ENCODE measurements around the gene IQGAP2.
"Not testable (repeated sequence)": the region's sequence is repeated elsewhere in the genome, so short reads cannot be mapped to it uniquely, and the experiment has no call there.

The IQGAP2 gene

DNA sequence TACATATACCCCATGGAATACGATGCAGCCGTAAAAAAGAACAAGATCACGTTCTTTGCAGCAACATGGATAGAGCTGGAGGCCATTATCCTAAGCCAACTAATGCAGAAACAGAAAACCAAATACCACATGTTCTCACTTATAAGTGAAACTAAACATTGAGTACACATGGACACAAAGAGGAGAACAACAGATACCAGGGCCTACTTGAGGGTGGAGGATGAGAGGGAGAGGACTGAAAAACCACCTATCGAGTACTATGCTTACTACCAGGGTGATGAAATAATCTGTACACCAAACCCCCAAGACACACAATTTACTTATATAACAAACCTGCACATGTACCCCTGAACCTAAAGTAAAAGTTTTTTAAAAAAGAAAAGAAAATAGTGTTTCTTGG, 338.4 kb downstream of the IQGAP2 start:
- H3K4ac ChIP-seq (ENCODE audit: low read length): not testable (repeated sequence)

DNA sequence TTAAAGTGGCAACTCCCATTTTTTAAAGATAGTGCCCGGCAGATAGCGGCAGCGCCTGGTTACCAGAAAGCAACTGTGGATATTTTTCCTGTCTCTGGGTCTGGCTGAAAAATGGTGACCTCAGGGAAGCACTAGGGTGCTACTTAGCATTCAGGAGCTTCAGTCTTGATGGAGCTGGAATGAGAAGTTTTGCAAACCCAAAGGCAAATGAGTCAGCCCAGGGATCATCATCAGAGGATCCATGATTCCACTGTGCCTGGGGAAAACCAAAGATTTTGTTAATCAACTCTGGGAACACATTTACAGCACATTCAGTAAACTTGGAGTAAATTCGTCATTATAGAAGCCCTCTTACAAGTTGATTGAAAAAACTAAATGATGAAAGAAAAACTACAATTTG, 339.5 kb downstream of the IQGAP2 start:
- no CpG with 5 or more reads among the region's 4 CpGs for WGBS, 2 donors (ENCODE audit: extremely low coverage in 2 of 2, insufficient read length in 2 of 2, insufficient replicate concordance in 1 of 2)
- Histone ChIP-seq H3K4ac (ENCODE audit: low read length) (no peak overlapping the region), H3K27ac (replicated peaks; ENCODE audit: low read length) (no peak overlapping the region)

More for the DNA sequence above, 338.4 kb downstream of the IQGAP2 start:
- not testable (repeated sequence) for H4K8ac ChIP-seq (ENCODE audit: low read depth, low read length); H3K4me2 ChIP-seq (ENCODE audit: insufficient read depth, low read length, poor library complexity, severe bottlenecking); H4K91ac ChIP-seq (ENCODE audit: low read depth, low read length, poor library complexity); H2AFZ ChIP-seq (ENCODE audit: low read length); H2BK120ac ChIP-seq (ENCODE audit: low read depth, low read length); H3K18ac ChIP-seq (ENCODE audit: low read length); H2BK15ac ChIP-seq (ENCODE audit: low read length); H3K9me3 ChIP-seq (replicated peaks in 1 of 2; ENCODE audit: control insufficient read depth in 2 of 2, insufficient read depth in 1 of 2, low read depth in 1 of 2, low read length in 2 of 2); H2BK5ac ChIP-seq (ENCODE audit: low read length); H3K79me1 ChIP-seq (ENCODE audit: low read depth, low read length); H3K14ac ChIP-seq (ENCODE audit: low read length); H3K36me3 ChIP-seq (replicated peaks in 1 of 2; ENCODE audit: control insufficient read depth in 2 of 2, insufficient read depth in 2 of 2, low read length in 2 of 2); H3K4me1 ChIP-seq (ENCODE audit: control insufficient read depth in 2 of 2, insufficient read depth in 1 of 2, low read depth in 1 of 2, low read length in 2 of 2); H3K27me3 ChIP-seq (ENCODE audit: control insufficient read depth in 3 of 3, insufficient read depth in 3 of 3, low read depth in 1 of 3, low read length in 3 of 3); H2AK5ac ChIP-seq (ENCODE audit: low read depth, low read length); H3K27ac ChIP-seq (replicated peaks; ENCODE audit: low read length); H3K23ac ChIP-seq (ENCODE audit: low read depth, low read length, poor library complexity); H2BK12ac ChIP-seq (ENCODE audit: low read length); H3K9ac ChIP-seq (ENCODE audit: low read depth, low read length, poor library complexity); DNase-seq (ENCODE audit: low spot score); H3K4me3 ChIP-seq (ENCODE audit: low read length in 2 of 2)
- no CpG with 5 or more reads among the region's 4 CpGs for WGBS, 2 donors (ENCODE audit: extremely low coverage in 2 of 2, insufficient read length in 2 of 2, insufficient replicate concordance in 1 of 2)

DNA sequence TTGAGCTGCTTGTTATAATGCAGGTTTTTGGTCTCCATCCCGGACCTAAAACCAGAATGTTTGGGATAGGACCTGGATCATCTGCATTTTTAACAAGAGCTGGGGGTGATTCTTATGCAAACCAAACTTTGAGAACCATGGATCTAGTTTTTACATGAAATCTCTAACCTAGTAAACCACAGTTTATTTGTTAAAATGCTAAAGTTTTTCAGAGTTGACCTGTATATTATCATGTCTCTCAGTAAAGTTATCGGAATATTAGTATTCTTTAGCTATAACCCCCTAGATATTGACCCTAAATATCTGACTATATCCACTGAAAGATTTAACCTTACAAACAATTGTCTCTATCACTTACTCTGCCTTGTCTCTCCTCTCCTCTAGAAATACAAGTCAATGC, 341.5 kb downstream of the IQGAP2 start:
- no peak overlapping the region for H2BK12ac ChIP-seq (ENCODE audit: low read length)

More for the DNA sequence above, 339.5 kb downstream of the IQGAP2 start:
- Histone ChIP-seq H2BK12ac (ENCODE audit: low read length) (no peak overlapping the region), H3K4me3 (ENCODE audit: low read length in 2 of 2) (no peak overlapping the region), H3K79me1 (ENCODE audit: low read depth, low read length) (no peaks in the 10 kb centered on the region), H3K23ac (ENCODE audit: low read depth, low read length, poor library complexity) (no peak overlapping the region), H2BK15ac (ENCODE audit: low read length) (no peak overlapping the region), H4K91ac (ENCODE audit: low read depth, low read length, poor library complexity) (no peak overlapping the region), H3K9ac (ENCODE audit: low read depth, low read length, poor library complexity) (no peak overlapping the region), H3K27me3 (ENCODE audit: control insufficient read depth in 3 of 3, insufficient read depth in 3 of 3, low read depth in 1 of 3, low read length in 3 of 3) (no peaks in the 10 kb centered on the region), H3K14ac (ENCODE audit: low read length) (no peak overlapping the region), H2AK5ac (ENCODE audit: low read depth, low read length) (no peak overlapping the region), H3K4me1 (ENCODE audit: control insufficient read depth in 2 of 2, insufficient read depth in 1 of 2, low read depth in 1 of 2, low read length in 2 of 2) (no peaks in the 10 kb centered on the region), H4K8ac (ENCODE audit: low read depth, low read length) (no peak overlapping the region), H3K18ac (ENCODE audit: low read length) (no peak overlapping the region), H3K4me2 (ENCODE audit: insufficient read depth, low read length, poor library complexity, severe bottlenecking) (no peak overlapping the region), H2BK5ac (ENCODE audit: low read length) (no peak overlapping the region), H2BK120ac (ENCODE audit: low read depth, low read length) (no peak overlapping the region), H2AFZ (ENCODE audit: low read length) (no peak overlapping the region), H3K9me3 (replicated peaks in 1 of 2; ENCODE audit: control insufficient read depth in 2 of 2, insufficient read depth in 1 of 2, low read depth in 1 of 2, low read length in 2 of 2) (no peaks in the 10 kb centered on the region), H3K36me3 (replicated peaks in 1 of 2; ENCODE audit: control insufficient read depth in 2 of 2, insufficient read depth in 2 of 2, low read length in 2 of 2) (no peaks in the 10 kb centered on the region)
- DNase-seq (ENCODE audit: low spot score): no peak

DNA sequence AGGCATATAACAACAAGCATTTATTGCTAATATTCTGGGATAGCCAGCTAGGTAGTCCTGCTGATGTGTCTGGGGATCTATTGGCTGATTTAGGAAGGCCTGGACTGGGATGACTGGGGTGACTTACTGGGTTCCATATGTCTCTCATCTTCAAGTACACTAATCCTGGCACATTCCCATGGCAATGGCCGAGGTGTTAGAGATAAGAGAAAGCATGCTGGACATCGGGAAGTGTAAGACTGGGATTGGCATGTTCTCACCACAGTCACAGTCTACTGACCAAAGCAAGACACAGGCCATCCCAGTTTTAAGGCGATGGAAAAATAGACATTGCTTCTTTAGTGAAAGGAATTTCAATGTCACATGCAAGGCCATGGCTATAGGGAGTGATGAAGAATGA, 342.6 kb downstream of the IQGAP2 start:
- no peak overlapping the region for H3K27ac ChIP-seq (replicated peaks; ENCODE audit: low read length)
- H2BK5ac ChIP-seq (ENCODE audit: low read length): no peak overlapping the region
- H4K8ac ChIP-seq (ENCODE audit: low read depth, low read length): no peak overlapping the region
- H2BK120ac ChIP-seq (ENCODE audit: low read depth, low read length): no peak overlapping the region
- no peak overlapping the region for H3K23ac ChIP-seq (ENCODE audit: low read depth, low read length, poor library complexity)
- no peak overlapping the region for H3K4ac ChIP-seq (ENCODE audit: low read length)
- no peaks in the 10 kb centered on the region for H3K79me1 ChIP-seq (ENCODE audit: low read depth, low read length)
- no peak overlapping the region for H3K14ac ChIP-seq (ENCODE audit: low read length)
- H3K9me3 ChIP-seq (replicated peaks in 1 of 2; ENCODE audit: control insufficient read depth in 2 of 2, insufficient read depth in 1 of 2, low read depth in 1 of 2, low read length in 2 of 2): no peaks in the 10 kb centered on the region
- H2BK12ac ChIP-seq (ENCODE audit: low read length): no peak overlapping the region
- no peak overlapping the region for H3K18ac ChIP-seq (ENCODE audit: low read length)
- no peak overlapping the region for H2AFZ ChIP-seq (ENCODE audit: low read length)
- no peak overlapping the region for H3K9ac ChIP-seq (ENCODE audit: low read depth, low read length, poor library complexity)
- H4K91ac ChIP-seq (ENCODE audit: low read depth, low read length, poor library complexity): no peak overlapping the region
- H3K4me1 ChIP-seq (ENCODE audit: control insufficient read depth in 2 of 2, insufficient read depth in 1 of 2, low read depth in 1 of 2, low read length in 2 of 2): no peaks in the 10 kb centered on the region
- no peak for DNase-seq (ENCODE audit: low spot score)
- no CpG with 5 or more reads among the region's 3 CpGs for WGBS, 2 donors (ENCODE audit: extremely low coverage in 2 of 2, insufficient read length in 2 of 2, insufficient replicate concordance in 1 of 2)
- no peak overlapping the region for H2AK5ac ChIP-seq (ENCODE audit: low read depth, low read length)
- H3K4me3 ChIP-seq (ENCODE audit: low read length in 2 of 2): no peak overlapping the region
- no peaks in the 10 kb centered on the region for H3K27me3 ChIP-seq (ENCODE audit: control insufficient read depth in 3 of 3, insufficient read depth in 3 of 3, low read depth in 1 of 3, low read length in 3 of 3)
- no peaks in the 10 kb centered on the region for H3K36me3 ChIP-seq (replicated peaks in 1 of 2; ENCODE audit: control insufficient read depth in 2 of 2, insufficient read depth in 2 of 2, low read length in 2 of 2)
- no peak overlapping the region for H3K4me2 ChIP-seq (ENCODE audit: insufficient read depth, low read length, poor library complexity, severe bottlenecking)
- no peak overlapping the region for H2BK15ac ChIP-seq (ENCODE audit: low read length)

More for the DNA sequence above, 341.5 kb downstream of the IQGAP2 start:
- no peak overlapping the region for H2AK5ac ChIP-seq (ENCODE audit: low read depth, low read length)
- H2AFZ ChIP-seq (ENCODE audit: low read length): no peak overlapping the region
- no peak overlapping the region for H3K23ac ChIP-seq (ENCODE audit: low read depth, low read length, poor library complexity)
- no peak overlapping the region for H3K4me2 ChIP-seq (ENCODE audit: insufficient read depth, low read length, poor library complexity, severe bottlenecking)
- H3K14ac ChIP-seq (ENCODE audit: low read length): no peak overlapping the region
- no peaks in the 10 kb centered on the region for H3K27me3 ChIP-seq (ENCODE audit: control insufficient read depth in 3 of 3, insufficient read depth in 3 of 3, low read depth in 1 of 3, low read length in 3 of 3)
- WGBS, 2 donors (ENCODE audit: extremely low coverage in 2 of 2, insufficient read length in 2 of 2, insufficient replicate concordance in 1 of 2): no CpG with 5 or more reads among the region's 2 CpGs
- no peaks in the 10 kb centered on the region for H3K36me3 ChIP-seq (replicated peaks in 1 of 2; ENCODE audit: control insufficient read depth in 2 of 2, insufficient read depth in 2 of 2, low read length in 2 of 2)
- H4K91ac ChIP-seq (ENCODE audit: low read depth, low read length, poor library complexity): no peak overlapping the region
- H3K4me1 ChIP-seq (ENCODE audit: control insufficient read depth in 2 of 2, insufficient read depth in 1 of 2, low read depth in 1 of 2, low read length in 2 of 2): no peaks in the 10 kb centered on the region
- no peak overlapping the region for H3K4ac ChIP-seq (ENCODE audit: low read length)
- no peak overlapping the region for H2BK15ac ChIP-seq (ENCODE audit: low read length)
- H4K8ac ChIP-seq (ENCODE audit: low read depth, low read length): no peak overlapping the region
- no peak overlapping the region for H2BK120ac ChIP-seq (ENCODE audit: low read depth, low read length)
- H3K27ac ChIP-seq (replicated peaks; ENCODE audit: low read length): no peak overlapping the region
- H3K4me3 ChIP-seq (ENCODE audit: low read length in 2 of 2): no peak overlapping the region
- no peak overlapping the region for H3K18ac ChIP-seq (ENCODE audit: low read length)
- no peak for DNase-seq (ENCODE audit: low spot score)
- H3K9me3 ChIP-seq (replicated peaks in 1 of 2; ENCODE audit: control insufficient read depth in 2 of 2, insufficient read depth in 1 of 2, low read depth in 1 of 2, low read length in 2 of 2): no peaks in the 10 kb centered on the region
- H3K9ac ChIP-seq (ENCODE audit: low read depth, low read length, poor library complexity): no peak overlapping the region
- no peaks in the 10 kb centered on the region for H3K79me1 ChIP-seq (ENCODE audit: low read depth, low read length)
- H2BK5ac ChIP-seq (ENCODE audit: low read length): no peak overlapping the region

All from neuronal stem cell (in vitro differentiated cells).